IMR-90 (cell line): ENCODE measurements around the gene PRCD. TPM values are rescaled to one million over a fixed set of nuclear protein-coding genes. Genes with fewer than 3 reads are reported as not detected.

ENCODE experiments used
- ATAC-seq: fragments of 200-7000 bp; cut with Tn5 transposase; 2 replicates; pipeline ENCODE4 v1.9.1; 2020; ENCODE audit warnings: low read depth, mild to moderate bottlenecking, moderate library complexity
- BruUV-seq: library from RNA; stranded (reverse); fragments of 400-500 nt; replicated peaks from 2 replicates; lab custom pipeline; 2021; lab: Mats Ljungman, UMichigan
- CTCF ChIA-PET: fragments of 300-600 bp; formaldehyde crosslinking; extraction: SDS; loops from one replicate; lab custom pipeline; 2021; ENCODE audit warnings: antibody characterized with exemption; lab: Yijun Ruan, JAX
- POLR2A ChIA-PET: fragments of 300-600 bp; sonication (Branson Sonifier 250); formaldehyde crosslinking; loops from one replicate; lab custom pipeline; 2022; ENCODE audit warnings: antibody characterized with exemption; ENCODE audit not compliant: unreplicated experiment; lab: Charles Lee
- DNase-seq: peaks from one replicate; pipeline ENCODE4 v3.0.0; 2013
- H2AFZ ChIP-seq: replicated peaks from 2 replicates; pipeline ENCODE3; 2013; ENCODE audit warnings: low read length, mild to moderate bottlenecking; ENCODE audit not compliant: poor library complexity
- H2AK5ac ChIP-seq: 2 replicates; pipeline ENCODE4 v1.6.1; 2013; ENCODE audit warnings: low read depth, low read length, inconsistent platforms
- H2AK9ac ChIP-seq: replicated peaks from 2 replicates; pipeline ENCODE3; 2013; ENCODE audit warnings: mild to moderate bottlenecking, low read depth, low read length, moderate library complexity; ENCODE audit not compliant: poor library complexity
- H2BK120ac ChIP-seq: 2 replicates; pipeline ENCODE4 v1.6.1; 2013; ENCODE audit warnings: low read depth, low read length, inconsistent platforms
- H2BK15ac ChIP-seq: 3 replicates; pipeline ENCODE4 v1.6.1; 2013; ENCODE audit warnings: low read depth, low read length, inconsistent platforms
- H2BK20ac ChIP-seq: 2 replicates; pipeline ENCODE4 v1.6.1; 2013; ENCODE audit warnings: low read depth, mild to moderate bottlenecking, inconsistent platforms, low read length, moderate library complexity
- H2BK5ac ChIP-seq: 2 replicates; pipeline ENCODE4 v1.6.1; 2013; ENCODE audit warnings: mild to moderate bottlenecking, low read depth, low read length, inconsistent platforms; ENCODE audit not compliant: poor library complexity, severe bottlenecking
- H3K14ac ChIP-seq: replicated peaks from 2 replicates; pipeline ENCODE4 v1.6.1; 2013; ENCODE audit warnings: low read depth, low read length, inconsistent platforms
- H3K18ac ChIP-seq: 2 replicates; pipeline ENCODE4 v1.6.1; 2013; ENCODE audit warnings: low read depth, low read length, control low read depth
- H3K23ac ChIP-seq: 2 replicates; pipeline ENCODE4 v1.6.1; 2013; ENCODE audit warnings: low read depth, low read length, inconsistent platforms
- H3K27ac ChIP-seq: 2 replicates; pipeline ENCODE4 v1.5.1; 2013; ENCODE audit warnings: mild to moderate bottlenecking, control low read depth, low read length; ENCODE audit not compliant: insufficient read depth
- H3K27me3 ChIP-seq: 2 replicates; pipeline ENCODE4 v1.6.1; 2013; ENCODE audit warnings: low read length; ENCODE audit not compliant: control insufficient read depth, insufficient read depth
- H3K36me3 ChIP-seq: 2 replicates; pipeline ENCODE4 v1.6.1; 2013; ENCODE audit warnings: low read length, mixed read lengths; ENCODE audit not compliant: control insufficient read depth, insufficient read depth
- H3K4ac ChIP-seq: 2 replicates; pipeline ENCODE4 v1.6.1; 2013; ENCODE audit warnings: low read depth, low read length, inconsistent platforms
- H3K4me1 ChIP-seq: 2 replicates; pipeline ENCODE4 v1.6.1; 2013; ENCODE audit warnings: low read length, mixed read lengths; ENCODE audit not compliant: control insufficient read depth, insufficient read depth
- H3K4me2 ChIP-seq: 2 replicates; pipeline ENCODE4 v1.6.1; 2013; ENCODE audit warnings: low read depth, mild to moderate bottlenecking, control low read depth, low read length, moderate library complexity
- H3K4me3 ChIP-seq: 2 replicates; pipeline ENCODE4 v1.5.1; 2013; ENCODE audit warnings: low read depth, mild to moderate bottlenecking, control low read depth, low read length, moderate library complexity; ENCODE audit not compliant: insufficient read depth
- H3K56ac ChIP-seq: 2 replicates; pipeline ENCODE4 v1.6.1; 2013; ENCODE audit warnings: low read length, inconsistent platforms; ENCODE audit not compliant: insufficient read depth; ENCODE audit errors: extremely low read depth
- H3K79me1 ChIP-seq, 2 experiments: 2 replicates each; pipeline ENCODE4 v1.6.1; 2013; ENCODE audit warnings: low read length in 2 of 2, inconsistent platforms in 1 of 2, low read depth in 1 of 2
- H3K9ac ChIP-seq: 2 replicates; pipeline ENCODE4 v1.6.1; 2013; ENCODE audit warnings: low read depth, low read length, control low read depth
- H3K9me1 ChIP-seq: 2 replicates; pipeline ENCODE4 v1.6.1; 2013; ENCODE audit warnings: low read length, inconsistent platforms; ENCODE audit not compliant: insufficient read depth
- H3K9me3 ChIP-seq: 2 replicates; pipeline ENCODE4 v1.6.1; 2013; ENCODE audit warnings: low read length; ENCODE audit not compliant: control insufficient read depth, insufficient read depth
- H4K20me1 ChIP-seq: 2 replicates; pipeline ENCODE4 v1.6.1; 2013; ENCODE audit warnings: low read length, inconsistent platforms; ENCODE audit not compliant: insufficient read depth
- H4K5ac ChIP-seq: 2 replicates; pipeline ENCODE4 v1.6.1; 2013; ENCODE audit warnings: mild to moderate bottlenecking, low read depth, low read length, control low read depth
- H4K8ac ChIP-seq, 2 experiments: 2 replicates each; pipeline ENCODE4 v1.6.1; 2013; ENCODE audit warnings: low read depth in 2 of 2, low read length in 2 of 2, control low read depth in 1 of 2, inconsistent platforms in 1 of 2
- H4K91ac ChIP-seq: 2 replicates; pipeline ENCODE4 v1.6.1; 2013; ENCODE audit warnings: low read depth, low read length, inconsistent platforms; ENCODE audit not compliant: insufficient read depth
- BHLHE40 ChIP-seq: fragments of 150-350 bp; IDR thresholded peaks from 2 replicates; pipeline ENCODE4 v1.6.1; 2016; ENCODE audit warnings: mild to moderate bottlenecking, low read depth, low read length
- CEBPB ChIP-seq: IDR thresholded peaks from 2 replicates; pipeline ENCODE4 v1.6.1; 2012; ENCODE audit warnings: low read depth, low read length, improper control_type of control experiment
- CHD1 ChIP-seq: IDR thresholded peaks from 2 replicates; pipeline ENCODE4 v1.6.1; 2012; ENCODE audit warnings: low read depth, low read length, improper control_type of control experiment
- FOS ChIP-seq: fragments of 150-350 bp; IDR thresholded peaks from 2 replicates; pipeline ENCODE4 v1.6.1; 2016; ENCODE audit warnings: low read depth, low read length
- MAFK ChIP-seq: IDR thresholded peaks from 2 replicates; pipeline ENCODE4 v1.6.1; 2012; ENCODE audit warnings: low read depth, low read length, improper control_type of control experiment
- MAZ ChIP-seq: IDR thresholded peaks from 2 replicates; pipeline ENCODE4 v1.6.1; 2012; ENCODE audit warnings: low read depth, mild to moderate bottlenecking, low read length, improper control_type of control experiment, moderate library complexity, borderline replicate concordance
- MXI1 ChIP-seq: IDR thresholded peaks from 2 replicates; pipeline ENCODE4 v1.6.1; 2012; ENCODE audit warnings: low read depth, mild to moderate bottlenecking, low read length, moderate library complexity, borderline replicate concordance
- NFE2L2 ChIP-seq: fragments of 150-350 bp; IDR thresholded peaks from 2 replicates; pipeline ENCODE4 v1.6.1; 2016; ENCODE audit warnings: low read depth, mild to moderate bottlenecking, low read length
- POLR2A ChIP-seq: IDR thresholded peaks from 2 replicates; pipeline ENCODE4 v1.6.1; 2012; ENCODE audit warnings: mild to moderate bottlenecking, low read depth, low read length
- RCOR1 ChIP-seq: IDR thresholded peaks from 2 replicates; pipeline ENCODE4 v1.6.1; 2012; ENCODE audit warnings: mild to moderate bottlenecking, low read length, improper control_type of control experiment; ENCODE audit not compliant: insufficient replicate concordance
- SMC3 ChIP-seq: fragments of 150-350 bp; IDR thresholded peaks from 2 replicates; pipeline ENCODE4 v1.6.1; 2016; ENCODE audit warnings: low read depth, mild to moderate bottlenecking, antibody characterized with exemption, low read length, moderate library complexity
- WGBS, 2 experiments: methylation state at CpG; one replicate each; pipeline versions ENCODE4 v1.1.5 to v1.1.7; 2013; ENCODE audit warnings: missing lambda C conversion rate in 2 of 2; ENCODE audit not compliant: insufficient read length in 1 of 2; ENCODE audit errors: extremely low coverage in 2 of 2; 5-methylcytosine and 5-hydroxymethylcytosine counted together
- dilution Hi-C: fragments of 300-500 bp; cut with HindIII; formaldehyde crosslinking; loops from one replicate; pipeline ENCODE4 v1.14.3; 2018; ENCODE audit warnings: low sequenced_read_pairs; ENCODE audit not compliant: unreplicated experiment
- in situ Hi-C: fragments of 300-500 bp; cut with MboI; formaldehyde crosslinking; loops from 3 replicates; pipeline ENCODE4 v1.14.3; 2019; ENCODE audit warnings: low sequenced_read_pairs, inconsistent platforms, mixed read lengths
- intact Hi-C: fragments of 100-400 bp; cut with micrococcal nuclease; formaldehyde crosslinking; loops from 2 replicates; pipeline ENCODE4 v1.10.0; 2022
- polyA plus RNA-seq, 3 experiments: library from polyadenylated mRNA; depleted of rRNA; stranded (reverse); fragments of >200 nt; gene quantifications; 2 replicates each; pipeline ENCODE4 v1.2.3, GENCODE V29; 2012; ENCODE audit warnings: low replicate concordance in 1 of 3
- total RNA-seq: library from RNA; depleted of rRNA; stranded (reverse); fragments of >200 nt; gene quantifications from 2 replicates; pipeline ENCODE4 v1.2.3, GENCODE V29; 2012
- TF ChIP-seq, protein P1 (sequence below): fragments of 150-350 bp; IDR thresholded peaks from 2 replicates; pipeline ENCODE4 v1.6.1; 2016; ENCODE audit warnings: low read depth, mild to moderate bottlenecking, low read length, moderate library complexity, borderline replicate concordance

PRCD gene
- total and polyA plus RNA-seq, 2 of the 4 experiments (the other 2 are of a cell fraction), result 0.32 TPM; not detected in 1

GRCh38 chr17:76579281-76579680 is 39.4 kb downstream of the PRCD start:
- dilution Hi-C loops, result no loop called here
- H3K4ac ChIP-seq, result no peak overlapping the region
- H4K8ac ChIP-seq, result no peak overlapping the region
- peaks cover 2% of the 10 kb centered on the region; the same call in 1 of the 2 replicates for H3K4me1 ChIP-seq
- H2BK20ac ChIP-seq, result no peak overlapping the region
- no peak overlapping the region for H2BK15ac ChIP-seq
- no peaks in the 10 kb centered on the region for H3K9me3 ChIP-seq
- intact Hi-C loops, result no loop called here
- H3K14ac ChIP-seq, result no peak overlapping the region
- no peak overlapping the region for H3K9ac ChIP-seq
- no peak overlapping the region for H3K23ac ChIP-seq
- H3K56ac ChIP-seq, result no peak overlapping the region
- no peak overlapping the region for H2BK5ac ChIP-seq
- H3K79me1 ChIP-seq, result no peaks in the 10 kb centered on the region
- H3K27ac ChIP-seq, result no peak overlapping the region
- no peak overlapping the region for H2BK120ac ChIP-seq
- CTCF ChIA-PET, result no interaction called here
- DNase-seq (no peak), ATAC-seq (no peak)
- H3K4me3 ChIP-seq, result no peak overlapping the region
- no peak overlapping the region for H2AK5ac ChIP-seq
- no TSS peak for BruUV-seq
- WGBS, 2 experiments, result no CpG with 5 or more reads among the region's 2 CpGs
- H2AK9ac ChIP-seq, result no peak overlapping the region
- POLR2A ChIA-PET, result no interaction called here
- H4K5ac ChIP-seq, result no peak overlapping the region
- no peak overlapping the region for H2AFZ ChIP-seq
- no peaks in the 10 kb centered on the region for H4K20me1 ChIP-seq
- no peak overlapping the region for H3K4me2 ChIP-seq
- H4K91ac ChIP-seq, result no peak overlapping the region
- no peaks in the 10 kb centered on the region; the same call in 1 of the 2 replicates for H3K27me3 ChIP-seq
- H3K9me1 ChIP-seq, result peaks cover 3% of the 10 kb centered on the region; the same call in 1 of the 2 replicates
- no peak overlapping the region for H3K18ac ChIP-seq
- in situ Hi-C loops, result no loop called here
- no peak for TF ChIP-seq SMC3
- no peak for TF ChIP-seq POLR2A
- TF ChIP-seq CHD1, result no peak
- no peak for TF ChIP-seq MAZ
- TF ChIP-seq, protein P1, sequence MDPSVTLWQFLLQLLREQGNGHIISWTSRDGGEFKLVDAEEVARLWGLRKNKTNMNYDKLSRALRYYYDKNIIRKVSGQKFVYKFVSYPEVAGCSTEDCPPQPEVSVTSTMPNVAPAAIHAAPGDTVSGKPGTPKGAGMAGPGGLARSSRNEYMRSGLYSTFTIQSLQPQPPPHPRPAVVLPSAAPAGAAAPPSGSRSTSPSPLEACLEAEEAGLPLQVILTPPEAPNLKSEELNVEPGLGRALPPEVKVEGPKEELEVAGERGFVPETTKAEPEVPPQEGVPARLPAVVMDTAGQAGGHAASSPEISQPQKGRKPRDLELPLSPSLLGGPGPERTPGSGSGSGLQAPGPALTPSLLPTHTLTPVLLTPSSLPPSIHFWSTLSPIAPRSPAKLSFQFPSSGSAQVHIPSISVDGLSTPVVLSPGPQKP, result no peak
- TF ChIP-seq MXI1, result no peak
- TF ChIP-seq CEBPB, result no peak
- no peak for TF ChIP-seq FOS
- TF ChIP-seq NFE2L2, result no peak
- TF ChIP-seq BHLHE40, result no peak
- TF ChIP-seq RCOR1, result no peak
- TF ChIP-seq MAFK, result no peak
- H3K36me3 ChIP-seq, result no peaks in the 10 kb centered on the region
